NB4 (cell line): ENCODE measurements around the gene PDE12.

ENCODE experiments used
- POLR2A ChIP-seq: IDR thresholded peaks from 2 replicates; pipeline ENCODE4 v1.6.1; 2011; ENCODE audit warnings: mild to moderate bottlenecking; ENCODE audit not compliant: insufficient read length; ENCODE audit errors: extremely low read depth
- TF ChIP-seq, protein P1 (sequence below): IDR thresholded peaks from one replicate; pipeline ENCODE4 v1.5.1; 2012; ENCODE audit warnings: low read depth, low read length
- TF ChIP-seq, protein P2 (sequence below): IDR thresholded peaks from 2 replicates; pipeline ENCODE4 v1.6.1; 2011; ENCODE audit warnings: low read depth, low read length

DNA sequence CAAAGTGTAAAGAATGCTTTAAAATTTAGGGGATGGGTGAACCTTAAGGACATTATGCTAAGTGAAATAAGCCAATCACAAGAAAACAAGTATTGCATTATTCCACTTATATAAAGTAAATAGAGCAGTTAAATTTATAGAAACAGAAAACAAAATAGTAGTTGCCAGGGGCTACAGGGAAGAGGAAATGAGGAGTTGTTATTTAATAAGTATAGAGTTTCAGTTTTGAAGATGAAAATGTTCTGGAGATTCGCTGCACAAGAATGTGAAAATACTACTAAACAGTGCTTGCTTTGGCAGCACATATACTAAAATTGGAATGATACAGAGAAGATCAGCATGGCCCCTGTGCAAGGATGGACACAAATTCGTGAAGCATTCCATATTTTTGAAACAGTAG lies 43.9 kb upstream of the PDE12 start:
- TF ChIP-seq, protein P1, sequence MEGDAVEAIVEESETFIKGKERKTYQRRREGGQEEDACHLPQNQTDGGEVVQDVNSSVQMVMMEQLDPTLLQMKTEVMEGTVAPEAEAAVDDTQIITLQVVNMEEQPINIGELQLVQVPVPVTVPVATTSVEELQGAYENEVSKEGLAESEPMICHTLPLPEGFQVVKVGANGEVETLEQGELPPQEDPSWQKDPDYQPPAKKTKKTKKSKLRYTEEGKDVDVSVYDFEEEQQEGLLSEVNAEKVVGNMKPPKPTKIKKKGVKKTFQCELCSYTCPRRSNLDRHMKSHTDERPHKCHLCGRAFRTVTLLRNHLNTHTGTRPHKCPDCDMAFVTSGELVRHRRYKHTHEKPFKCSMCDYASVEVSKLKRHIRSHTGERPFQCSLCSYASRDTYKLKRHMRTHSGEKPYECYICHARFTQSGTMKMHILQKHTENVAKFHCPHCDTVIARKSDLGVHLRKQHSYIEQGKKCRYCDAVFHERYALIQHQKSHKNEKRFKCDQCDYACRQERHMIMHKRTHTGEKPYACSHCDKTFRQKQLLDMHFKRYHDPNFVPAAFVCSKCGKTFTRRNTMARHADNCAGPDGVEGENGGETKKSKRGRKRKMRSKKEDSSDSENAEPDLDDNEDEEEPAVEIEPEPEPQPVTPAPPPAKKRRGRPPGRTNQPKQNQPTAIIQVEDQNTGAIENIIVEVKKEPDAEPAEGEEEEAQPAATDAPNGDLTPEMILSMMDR, result no peak
- no peak for TF ChIP-seq POLR2A
- TF ChIP-seq, protein P2, sequence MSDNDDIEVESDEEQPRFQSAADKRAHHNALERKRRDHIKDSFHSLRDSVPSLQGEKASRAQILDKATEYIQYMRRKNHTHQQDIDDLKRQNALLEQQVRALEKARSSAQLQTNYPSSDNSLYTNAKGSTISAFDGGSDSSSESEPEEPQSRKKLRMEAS, result no peak
